BJ (cell line): ENCODE results near the gene LRFN2. TPM values are rescaled to one million over a fixed set of nuclear protein-coding genes. Genes with fewer than 3 reads are reported as not detected.

ENCODE experiments used
- CTCF ChIA-PET: fragments of 350-600 bp; formaldehyde crosslinking; extraction: SDS; loops from one replicate; lab custom pipeline; 2021; ENCODE audit warnings: antibody characterized with exemption, inconsistent platforms; lab: Yijun Ruan, JAX
- POLR2A ChIA-PET: fragments of 300-600 bp; sonication (Branson Sonifier 250); formaldehyde crosslinking; extraction: SDS; loops from one replicate; lab custom pipeline; 2021; ENCODE audit warnings: antibody characterized with exemption; lab: Charles Lee
- DNase-seq: peaks from one replicate; pipeline ENCODE4 v3.0.0-alpha.2; 2011; ENCODE audit warnings: low read depth
- H3K27me3 ChIP-seq: 2 replicates; pipeline ENCODE4 v1.6.0; 2011; ENCODE audit warnings: low read length; ENCODE audit not compliant: control insufficient read depth, insufficient read depth
- H3K36me3 ChIP-seq: 2 replicates; pipeline ENCODE4 v1.5.1; 2011; ENCODE audit warnings: low read length; ENCODE audit not compliant: control insufficient read depth, insufficient read depth
- H3K4me3 ChIP-seq: 2 replicates; pipeline ENCODE4 v1.5.1; 2011; ENCODE audit warnings: low read depth, mild to moderate bottlenecking, control low read depth, low read length
- CTCF ChIP-seq: IDR thresholded peaks from 2 replicates; pipeline ENCODE4 v1.5.1; 2011; ENCODE audit warnings: low read depth, mild to moderate bottlenecking, control low read depth, inconsistent platforms, low read length, moderate library complexity; ENCODE audit not compliant: insufficient read depth
- polyA plus RNA-seq: library from polyadenylated mRNA; depleted of rRNA; stranded (reverse); fragments of >200 nt; gene quantifications from 2 replicates; pipeline ENCODE4 v1.2.3, GENCODE V29; 2011

The LRFN2 gene
- polyA plus RNA-seq, 1 experiment = not detected

- H3K27me3 ChIP-seq = no peaks in the 10 kb centered on the region
- ChIA-PET POLR2A (no interaction called here), CTCF (interaction anchor here (1.5 kb wide), 1 partner anchor 9 kb away, joined by 3 read pairs; no protein-coding TSS in a partner anchor)
- DNase-seq = no peak
- no peaks in the 10 kb centered on the region for H3K36me3 ChIP-seq
- H3K4me3 ChIP-seq = no peak overlapping the region
- TF ChIP-seq CTCF = no peak
Observed at GRCh38 chr6:40559056-40559455, 28.1 kb downstream of the LRFN2 start.

- no peaks in the 10 kb centered on the region for H3K27me3 ChIP-seq
- H3K36me3 ChIP-seq = no peaks in the 10 kb centered on the region
- no peak for TF ChIP-seq CTCF
- H3K4me3 ChIP-seq = no peak overlapping the region
- POLR2A ChIA-PET = no interaction called here
- CTCF ChIA-PET = interaction anchor here (1.5 kb wide), 1 partner anchor 8 kb away, joined by 3 read pairs; no protein-coding TSS in a partner anchor
- DNase-seq = no peak
Observed at GRCh38 chr6:40558102-40558501, 29.1 kb downstream of the LRFN2 start.

- TF ChIP-seq CTCF = no peak
- H3K4me3 ChIP-seq = no peak overlapping the region
- no peaks in the 10 kb centered on the region for H3K27me3 ChIP-seq
- ChIA-PET POLR2A (no interaction called here), CTCF (no interaction called here)
- no peaks in the 10 kb centered on the region for H3K36me3 ChIP-seq
- no peak for DNase-seq
Observed at GRCh38 chr6:40556881-40557280, 30.3 kb downstream of the LRFN2 start.

GRCh38 chr6:40556023-40556422, 31.1 kb downstream of the LRFN2 start:
- ChIA-PET POLR2A (no interaction called here), CTCF (no interaction called here)
- Histone ChIP-seq H3K4me3 (no peak overlapping the region), H3K36me3 (no peaks in the 10 kb centered on the region), H3K27me3 (no peaks in the 10 kb centered on the region)
- DNase-seq = no peak
- no peak for TF ChIP-seq CTCF

GRCh38 chr6:40555092-40555491, 32.1 kb downstream of the LRFN2 start:
- DNase-seq = no peak
- Histone ChIP-seq H3K27me3 (no peaks in the 10 kb centered on the region), H3K4me3 (no peak overlapping the region), H3K36me3 (no peaks in the 10 kb centered on the region)
- CTCF ChIA-PET = no interaction called here
- no peak for TF ChIP-seq CTCF
- POLR2A ChIA-PET = no interaction called here
